Activated CD8-positive, alpha-beta memory T cell treated with anti-CD3 and anti-CD28 coated beads, Interleukin-2, amount 50 U/mL, for 48 hours (primary cell): ENCODE measurements around the gene HECTD4.
"Not testable (repeated sequence)": the region's sequence is repeated elsewhere in the genome, so short reads cannot be mapped to it uniquely, and the experiment has no call there.

ENCODE experiments used
- DNase-seq: peaks from one replicate; pipeline ENCODE4 v3.0.0-alpha.2; 2020

Gene HECTD4, protein sequence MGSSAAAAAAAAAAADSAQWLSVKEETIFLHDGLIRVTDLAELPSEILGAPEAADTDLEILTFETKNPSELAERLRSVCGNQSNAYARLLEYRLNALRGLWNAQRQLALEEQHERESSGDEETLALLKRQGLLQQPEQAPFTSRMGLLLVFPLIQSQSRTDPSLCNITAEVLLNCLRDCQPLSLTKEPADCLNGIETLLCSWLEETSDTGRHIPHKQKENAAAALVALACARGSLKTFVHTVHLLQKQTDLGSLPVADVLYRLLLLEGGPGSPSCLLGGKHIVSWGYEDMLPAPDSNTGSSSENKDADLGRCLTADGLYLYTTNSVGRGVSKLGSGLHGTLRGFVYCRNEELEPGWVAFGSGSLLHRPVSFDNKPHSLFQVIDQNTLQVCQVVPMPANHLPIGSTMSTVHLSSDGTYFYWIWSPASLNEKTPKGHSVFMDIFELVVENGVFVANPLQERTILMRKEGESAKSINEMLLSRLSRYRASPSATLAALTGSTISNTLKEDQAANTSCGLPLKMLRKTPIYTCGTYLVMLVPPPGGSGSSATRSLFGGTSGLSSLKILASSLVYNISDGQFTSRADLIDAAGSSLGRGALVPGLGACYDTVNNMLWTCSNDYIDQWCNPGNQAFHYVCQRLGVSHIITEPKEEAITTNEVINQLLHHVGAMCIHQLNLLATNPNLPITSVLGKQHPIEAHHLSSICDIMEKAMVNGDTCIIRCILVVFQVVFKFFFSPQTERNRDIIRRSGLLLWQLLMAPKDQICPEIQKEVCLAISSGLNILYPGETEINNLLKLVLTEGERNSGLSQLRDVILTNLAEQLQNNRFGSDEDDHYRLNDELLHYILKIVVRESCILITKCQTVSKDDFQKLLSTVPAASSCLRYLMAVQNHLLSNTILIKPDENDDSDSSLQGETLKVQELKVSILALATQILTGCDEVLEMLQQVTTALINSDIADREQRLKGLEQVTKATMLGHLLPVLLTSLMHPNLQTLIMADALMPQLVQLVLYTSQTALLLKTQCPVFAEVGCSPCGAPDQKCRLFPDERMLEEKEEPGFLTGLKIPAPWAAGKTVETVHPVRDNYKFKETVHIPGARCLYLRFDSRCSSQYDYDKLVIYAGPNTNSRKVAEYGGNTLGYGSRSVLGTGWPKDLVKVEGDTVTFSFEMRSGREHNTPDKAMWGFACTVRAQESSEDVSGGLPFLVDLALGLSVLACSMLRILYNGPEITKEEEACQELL (N-terminal part only)

GRCh38 chr12:112381883-112382796 is at the start of gene HECTD4:
Gene HECTD4 (minus strand): TSS chr12:112382431. CDS start chr12:112382128, 303 bp downstream.
- DNase-seq: peak; percentile 95

DNA sequence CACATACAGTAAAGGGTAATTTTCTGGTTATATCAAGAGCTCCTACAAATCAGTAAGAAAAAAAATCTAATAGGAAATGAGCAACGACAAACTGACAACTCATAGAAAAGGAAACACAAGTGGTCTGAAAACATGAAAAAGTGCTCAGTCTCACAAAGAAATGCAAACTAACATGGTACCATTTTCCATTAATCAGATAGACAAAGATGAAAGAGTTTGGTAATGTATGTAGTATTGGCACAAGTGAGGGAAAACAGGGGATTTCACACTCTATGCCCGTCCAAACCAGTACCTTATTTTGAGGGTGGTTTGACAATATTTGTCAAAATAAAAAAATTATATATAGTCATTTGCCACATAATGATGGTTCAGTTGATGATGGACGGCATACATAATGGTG is 49.7 kb upstream of the HECTD4 start:
- no peak for DNase-seq

GRCh38 chr12:112430929-112431328 is 48.7 kb upstream of the HECTD4 start:
- no peak for DNase-seq

- DNase-seq: no peak
These were observed 45.5 kb upstream of the HECTD4 start for GRCh38 chr12:112427760-112428159.

- no peak for DNase-seq
These were observed 43.6 kb upstream of the HECTD4 start for GRCh38 chr12:112425582-112426382.

DNA sequence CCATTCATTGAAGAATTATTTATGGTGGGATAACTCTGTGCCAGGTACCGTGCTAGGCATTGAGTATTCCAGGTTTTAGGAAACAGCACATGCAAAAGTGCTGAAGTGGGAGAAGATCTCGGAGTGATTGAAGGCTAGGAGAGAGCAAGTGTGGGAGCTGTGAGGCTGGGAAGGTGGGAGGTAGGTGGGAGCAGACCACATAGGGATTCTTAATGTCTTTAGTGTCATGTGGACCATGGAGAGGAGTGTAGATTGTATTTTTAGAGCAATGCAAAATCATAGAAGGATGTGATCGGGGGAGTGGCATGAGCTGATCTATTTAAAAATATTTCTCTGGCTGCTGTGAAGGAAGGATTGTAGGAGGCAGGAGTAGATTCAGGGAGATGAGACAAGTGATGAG is 41.9 kb upstream of the HECTD4 start:
- no peak for DNase-seq

DNA sequence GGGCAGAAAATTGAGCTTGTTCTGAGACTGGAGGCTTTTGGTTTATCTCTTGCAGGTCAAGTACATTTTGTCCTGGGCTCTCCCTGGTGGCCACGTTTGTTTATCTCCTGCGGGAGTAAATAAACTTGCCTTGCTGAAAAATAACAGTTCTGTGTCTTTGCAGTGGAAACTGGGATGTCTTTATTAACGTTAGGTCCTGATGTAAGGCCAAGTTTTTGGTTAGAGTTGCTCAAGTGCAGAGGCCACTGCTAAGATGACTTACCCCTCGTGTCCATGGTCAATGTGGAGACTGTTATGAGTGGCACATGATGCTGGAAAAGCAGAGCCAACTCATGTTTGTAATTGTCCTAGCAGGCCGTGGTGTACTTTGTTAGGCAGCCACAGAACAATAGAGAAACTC is 40.3 kb upstream of the HECTD4 start:
- DNase-seq: no peak

GRCh38 chr12:112421363-112421762 is 39.1 kb upstream of the HECTD4 start:
- DNase-seq: no peak

DNA sequence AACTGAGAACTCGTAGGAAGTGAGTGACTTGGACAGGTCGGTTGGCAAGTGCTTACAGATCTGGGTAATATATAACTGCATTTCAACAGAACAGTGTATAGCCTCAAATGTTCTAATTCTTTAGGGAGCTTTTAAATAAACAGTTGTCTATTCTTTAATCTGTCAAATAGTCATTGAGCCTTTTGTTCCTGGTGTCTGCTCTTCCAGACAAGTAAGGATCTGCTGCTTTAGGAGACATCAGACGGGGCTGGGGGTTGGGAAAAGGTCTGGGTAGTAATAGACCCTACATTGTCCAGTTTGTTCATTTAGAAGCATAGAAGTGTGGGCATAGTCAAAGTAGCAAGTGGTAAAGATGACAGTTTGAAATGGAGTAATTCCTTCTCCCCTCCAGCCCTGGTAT is 38.5 kb upstream of the HECTD4 start:
- no peak for DNase-seq

DNA sequence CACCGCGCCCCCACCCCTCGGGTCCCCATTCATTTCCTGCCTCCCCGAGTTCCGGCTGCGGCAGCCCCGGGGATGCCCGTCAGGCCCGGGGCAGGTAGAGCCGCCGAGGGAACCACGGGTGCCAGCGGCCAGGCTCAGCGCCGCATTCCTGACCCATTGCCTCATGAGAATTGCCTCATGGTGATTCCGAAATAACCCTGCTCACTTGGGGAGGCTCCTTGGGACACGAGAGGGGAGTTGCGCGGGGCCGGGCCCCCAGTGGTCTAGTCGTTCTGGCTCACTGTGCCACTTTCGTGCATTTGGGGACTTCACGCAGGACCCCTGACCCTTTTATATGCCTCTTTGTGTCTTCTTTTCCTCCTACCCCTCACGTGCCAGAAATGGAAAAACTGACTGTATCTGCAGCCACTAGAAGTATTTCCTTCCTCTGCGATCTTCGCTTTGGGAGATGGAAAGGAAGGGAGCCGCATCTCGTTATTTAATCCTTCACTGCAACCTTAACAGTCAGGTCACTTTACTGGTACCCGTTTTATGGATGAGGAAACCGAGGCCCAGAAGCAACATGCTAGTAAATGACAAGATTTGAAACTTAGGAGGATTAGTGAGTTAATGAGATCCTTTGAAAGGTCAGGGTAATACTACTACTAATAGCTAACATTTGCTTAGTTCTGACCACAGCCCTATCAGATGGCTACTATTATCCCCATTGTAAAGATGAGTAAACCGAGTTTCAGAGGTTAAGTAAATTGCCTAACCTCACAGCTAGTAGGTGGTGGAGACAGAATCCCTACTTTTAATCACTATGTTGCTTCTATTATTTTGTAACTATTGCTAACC is 37.3 kb upstream of the HECTD4 start:
- DNase-seq: no peak

- peak; percentile 98 for DNase-seq
These were observed 36.5 kb upstream of the HECTD4 start, which contains the start of gene PTPN11 for GRCh38 chr12:112418608-112419296. Gene PTPN11 (plus strand): TSS chr12:112418947. CDS start chr12:112419112, 165 bp downstream.

DNA sequence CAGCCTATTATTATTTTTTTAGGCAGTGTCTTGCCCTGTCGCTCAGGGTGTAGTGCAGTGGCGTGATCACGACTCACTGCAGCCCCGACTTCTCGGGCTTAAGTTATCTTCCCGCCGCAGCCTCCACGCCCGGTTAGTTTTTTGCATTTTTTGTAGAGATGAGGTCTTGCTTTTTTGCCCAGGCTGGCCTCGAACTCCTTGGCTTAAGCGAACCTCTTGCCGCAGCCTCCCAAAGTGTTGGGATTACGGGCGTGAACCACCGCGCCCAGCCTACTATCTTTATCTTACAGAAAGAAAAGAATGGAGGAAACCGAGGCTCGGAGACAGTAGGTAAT is 36.0 kb upstream of the HECTD4 start:
- DNase-seq: no peak

DNA sequence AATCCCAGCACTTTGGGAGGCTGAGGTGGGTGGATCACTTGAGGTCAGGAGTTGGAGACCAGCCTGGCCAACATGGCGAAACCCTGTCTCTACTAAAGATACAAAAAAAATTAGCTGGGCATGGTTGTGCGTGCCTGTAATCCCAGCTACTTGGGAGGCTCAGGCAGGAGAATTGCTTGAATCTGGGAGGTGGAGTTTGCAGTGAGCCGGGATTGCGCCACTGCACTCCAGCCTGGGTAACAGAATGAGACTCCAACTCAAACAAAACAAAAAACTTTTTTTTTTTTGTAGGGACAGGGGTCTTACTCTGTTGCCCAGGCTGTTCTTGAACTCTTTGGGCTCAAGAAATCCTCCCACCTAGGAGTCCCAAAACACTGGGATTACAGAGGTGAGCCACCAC is 33.2 kb upstream of the HECTD4 start:
- not testable (repeated sequence) for DNase-seq

- no peak for DNase-seq
These were observed 31.8 kb upstream of the HECTD4 start for GRCh38 chr12:112413855-112414625.

DNA sequence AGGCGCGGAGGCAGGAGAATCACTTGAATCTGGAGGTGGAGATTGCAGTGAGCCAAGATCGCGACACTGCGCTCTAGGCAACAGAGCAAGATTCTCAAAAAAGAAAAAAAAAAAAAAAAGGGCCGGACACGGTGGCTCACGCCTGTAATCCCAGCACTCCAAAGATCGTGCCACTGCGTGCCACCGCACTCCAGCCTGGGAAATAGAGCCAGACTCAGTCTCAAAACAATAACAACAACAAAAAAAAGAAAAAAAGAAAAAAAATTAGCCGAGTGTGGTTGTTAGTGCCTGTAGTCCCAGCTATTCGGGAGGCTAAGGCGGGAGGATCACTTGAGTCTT is 27.6 kb upstream of the HECTD4 start:
- DNase-seq: no peak

DNA sequence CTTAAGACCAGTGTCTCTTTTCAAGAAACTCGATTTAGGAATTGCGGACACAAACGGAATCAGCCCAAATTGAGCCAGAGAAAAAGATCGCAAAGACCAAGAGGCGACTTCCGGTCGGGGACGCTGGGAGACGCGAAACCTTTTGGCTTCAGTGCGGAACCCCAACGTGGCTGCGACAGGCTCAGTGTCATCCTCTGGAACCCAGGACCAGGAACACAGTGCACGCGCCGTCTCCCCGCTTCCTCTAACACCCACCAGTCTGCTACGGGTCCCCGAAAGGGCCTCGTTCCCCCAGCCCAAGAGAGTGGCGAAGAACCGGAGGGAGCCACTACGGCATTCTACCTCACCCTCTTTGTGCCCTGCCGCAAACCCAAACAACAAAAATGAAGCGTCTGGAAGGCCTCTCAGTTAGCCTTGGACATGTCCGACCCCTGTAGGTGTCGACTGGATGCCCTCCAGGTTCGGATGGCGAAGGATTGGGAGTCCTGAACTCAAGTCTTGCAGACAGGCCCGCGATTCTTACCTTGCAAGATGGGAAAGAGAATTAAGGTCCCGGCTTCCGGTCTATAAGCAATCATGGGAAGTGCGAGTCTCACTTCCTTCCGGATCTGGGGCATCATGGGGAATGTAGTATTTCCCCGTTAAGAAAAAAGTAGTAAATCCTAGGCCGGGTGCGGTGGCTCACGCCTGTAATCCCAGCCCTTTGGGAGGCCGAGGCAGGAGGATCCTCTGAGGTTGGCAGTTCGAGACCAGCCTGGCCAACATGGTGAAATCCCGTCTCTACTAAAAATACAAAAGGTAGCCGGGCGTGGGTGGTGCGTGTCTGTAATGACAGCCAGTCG is 27.1 kb upstream of the HECTD4 start, which contains the start of gene RPL6:
Gene RPL6 (minus strand): TSS at position 542 of the 842 bp plus-strand sequence. CDS start 949 bp downstream, outside the sequence.
- peak; percentile 89 for DNase-seq

DNA sequence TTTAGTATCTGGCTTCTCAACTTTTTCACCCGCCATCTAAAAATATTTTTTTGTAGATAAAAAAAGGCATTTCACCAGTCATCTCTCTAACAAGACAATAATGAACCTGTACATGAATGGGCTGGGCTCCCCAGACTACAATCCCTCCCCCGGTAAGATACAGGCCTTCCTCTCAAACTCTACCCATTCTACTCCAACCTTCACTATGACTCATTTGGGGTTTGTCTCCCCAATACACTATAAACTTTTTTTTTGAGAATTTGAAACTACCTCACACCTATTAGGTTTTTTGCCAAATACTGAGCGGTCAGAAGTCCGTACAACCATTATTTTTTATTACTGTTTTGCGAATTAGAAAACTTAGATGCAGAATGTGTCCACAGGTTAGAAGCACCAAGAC is 26.4 kb upstream of the HECTD4 start:
- no peak for DNase-seq

DNA sequence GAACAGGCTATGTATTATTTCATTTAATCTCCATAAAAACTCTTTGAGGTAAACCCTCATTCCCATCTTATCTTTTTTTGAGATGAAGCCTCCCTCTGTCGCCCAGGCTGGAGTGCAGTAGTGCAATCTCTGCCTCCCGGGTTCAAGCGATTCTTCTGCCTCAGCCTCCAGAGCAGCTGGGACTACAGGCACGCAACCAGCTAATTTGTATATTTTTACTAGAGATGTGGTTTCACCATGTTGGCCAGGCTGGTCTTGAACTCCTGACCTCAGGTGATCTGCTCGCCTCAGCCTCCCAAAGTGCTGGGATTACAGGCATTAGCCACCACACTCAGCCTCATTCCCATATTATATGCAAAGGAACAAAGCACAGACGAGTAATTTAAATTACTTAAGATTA is 25.5 kb upstream of the HECTD4 start:
- not testable (repeated sequence) for DNase-seq
